Omental fat pad (tissue), 4 donors: Measurements from ENCODE around the gene HERPUD1. TPM values are rescaled to one million over a fixed set of nuclear protein-coding genes. Genes with fewer than 3 reads are reported as not detected.
"Not testable (repeated sequence)": the region's sequence is repeated elsewhere in the genome, so short reads cannot be mapped to it uniquely, and the experiment has no call there.

Experiments
- ATAC-seq: fragments of 150-250 bp; one replicate; pipeline ENCODE4 v1.9.1; 2016; ENCODE audit warnings: mild to moderate bottlenecking, moderate library complexity; ENCODE audit not compliant: low FRiP score
- DNase-seq: peaks from one replicate; pipeline ENCODE4 v3.0.0-alpha.2; 2019; ENCODE audit warnings: low spot score
- total RNA-seq, 4 donors: library from RNA; depleted of rRNA; stranded (reverse); fragments of >200 nt; gene quantifications; one replicate each; pipeline ENCODE4 v1.1.0, GENCODE V29; 2016
- TF ChIP-seq, protein P1 (sequence below), 3 donors: fragments of 450-650 bp; IDR thresholded peaks; one replicate each; pipeline ENCODE4 v1.5.1; 2016 to 2017; ENCODE audit warnings: antibody characterized with exemption in 3 of 3, mild to moderate bottlenecking in 3 of 3, moderate library complexity in 2 of 3

HERPUD1 gene
- total RNA-seq, 4 donors from 2014 or later = 151 to 170 (median 162) TPM

GRCh38 chr16:56987692-56988091, 55.8 kb downstream of the HERPUD1 start:
- DNase-seq = no peak
- TF ChIP-seq, protein P1, sequence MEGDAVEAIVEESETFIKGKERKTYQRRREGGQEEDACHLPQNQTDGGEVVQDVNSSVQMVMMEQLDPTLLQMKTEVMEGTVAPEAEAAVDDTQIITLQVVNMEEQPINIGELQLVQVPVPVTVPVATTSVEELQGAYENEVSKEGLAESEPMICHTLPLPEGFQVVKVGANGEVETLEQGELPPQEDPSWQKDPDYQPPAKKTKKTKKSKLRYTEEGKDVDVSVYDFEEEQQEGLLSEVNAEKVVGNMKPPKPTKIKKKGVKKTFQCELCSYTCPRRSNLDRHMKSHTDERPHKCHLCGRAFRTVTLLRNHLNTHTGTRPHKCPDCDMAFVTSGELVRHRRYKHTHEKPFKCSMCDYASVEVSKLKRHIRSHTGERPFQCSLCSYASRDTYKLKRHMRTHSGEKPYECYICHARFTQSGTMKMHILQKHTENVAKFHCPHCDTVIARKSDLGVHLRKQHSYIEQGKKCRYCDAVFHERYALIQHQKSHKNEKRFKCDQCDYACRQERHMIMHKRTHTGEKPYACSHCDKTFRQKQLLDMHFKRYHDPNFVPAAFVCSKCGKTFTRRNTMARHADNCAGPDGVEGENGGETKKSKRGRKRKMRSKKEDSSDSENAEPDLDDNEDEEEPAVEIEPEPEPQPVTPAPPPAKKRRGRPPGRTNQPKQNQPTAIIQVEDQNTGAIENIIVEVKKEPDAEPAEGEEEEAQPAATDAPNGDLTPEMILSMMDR (IDR thresholded peaks at IDR 0.05) = no peak
- no peak for ATAC-seq

GRCh38 chr16:56988161-56988947, 56.4 kb downstream of the HERPUD1 start:
- DNase-seq = no peak
- TF ChIP-seq, protein P1 (IDR thresholded peaks at IDR 0.05) = no peak
- peak; percentile 21 for ATAC-seq

DNA sequence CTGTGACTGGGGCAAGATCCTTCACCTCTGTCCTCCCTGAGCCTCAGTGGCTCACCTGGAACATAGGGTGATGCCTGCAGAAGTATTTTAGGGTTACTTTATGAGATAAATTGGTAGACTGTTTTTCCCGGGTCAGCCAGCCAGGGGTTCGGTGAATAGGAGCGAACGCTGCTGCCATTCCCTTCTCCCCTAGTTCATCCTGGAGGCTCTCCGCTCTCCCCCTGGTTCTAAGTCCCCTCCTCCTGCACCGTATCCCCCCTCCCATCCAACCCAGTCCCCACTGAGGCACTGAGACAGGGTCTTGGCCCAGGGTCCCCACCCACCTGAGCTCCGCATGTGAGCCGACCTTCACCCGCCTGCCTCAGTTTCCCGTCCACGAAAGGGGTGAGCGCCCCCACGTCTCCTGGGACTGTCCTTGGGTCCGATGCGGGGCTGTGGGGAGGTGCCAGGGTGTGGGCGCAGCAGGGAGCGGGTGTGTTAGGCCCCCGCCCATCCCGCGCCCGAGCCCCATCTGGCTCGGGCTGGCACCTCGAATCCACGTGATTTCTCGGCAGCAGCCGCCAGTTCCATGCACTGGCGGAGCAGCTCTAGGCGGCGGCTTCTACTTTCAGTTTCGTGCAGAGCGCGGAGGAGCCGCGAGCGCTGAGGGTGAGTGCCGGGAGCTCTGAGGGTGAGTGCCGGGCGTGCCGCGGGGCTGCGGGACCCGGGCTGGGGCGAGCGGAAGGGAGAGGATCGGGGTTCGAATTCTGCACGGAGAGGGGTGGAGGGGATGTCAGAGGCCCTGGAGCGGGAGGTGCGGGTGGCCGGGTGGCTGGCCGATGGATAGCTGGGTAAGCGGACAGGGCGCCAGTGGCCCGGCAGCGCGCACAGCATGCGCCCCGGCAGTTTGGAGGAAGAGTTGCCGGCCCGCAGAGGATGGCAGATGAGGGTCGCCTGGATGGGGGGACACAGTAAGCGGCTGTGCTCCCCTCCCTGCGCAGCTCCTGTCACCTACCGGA, 57.3 kb downstream of the HERPUD1 start, which contains the start of gene NLRC5:
Gene NLRC5 (plus strand): TSS at position 610 of the 998 bp plus-strand sequence. CDS start 31,156 bp downstream, outside the sequence.
- ATAC-seq (peak; percentile 91), DNase-seq (peak; percentile 72)
- TF ChIP-seq, protein P1 (IDR thresholded peaks at IDR 0.05) = no peak

- DNase-seq = no peak
Observed at GRCh38 chr16:56989988-56990387, 58.0 kb downstream of the HERPUD1 start.

GRCh38 chr16:56990407-56991286, 58.7 kb downstream of the HERPUD1 start:
- no peak for DNase-seq
- ATAC-seq = no peak
- TF ChIP-seq, protein P1 (IDR thresholded peaks at IDR 0.05) = no peak

More at GRCh38 chr16:56989988-56990387, 58.0 kb downstream of the HERPUD1 start:
- TF ChIP-seq, protein P1 (IDR thresholded peaks at IDR 0.05) = no peak
- no peak for ATAC-seq

DNA sequence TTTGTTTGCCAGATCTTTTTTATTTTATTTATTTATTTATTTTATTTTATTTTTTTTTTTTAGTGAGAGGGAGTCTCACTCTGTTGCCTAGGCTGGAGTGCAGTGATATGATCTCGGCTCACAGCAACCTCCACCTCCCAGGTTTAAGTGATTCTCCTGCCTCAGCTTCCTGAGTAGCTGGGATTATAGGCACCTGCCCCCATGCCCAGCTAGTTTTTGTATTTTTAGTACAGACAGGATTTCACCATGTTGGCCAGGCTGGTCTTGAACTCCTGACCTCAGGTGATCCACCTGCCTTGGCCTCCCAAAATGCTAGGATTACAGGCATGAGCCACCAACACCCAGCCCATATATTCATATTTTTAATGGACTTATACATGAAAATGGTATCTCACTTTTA, 60.5 kb downstream of the HERPUD1 start:
- not testable (repeated sequence) for DNase-seq, ATAC-seq
